SU-DHL-6 (cell line): Measurements from ENCODE around the gene ZNF516.

Experiments used
- H2AFZ ChIP-seq: fragments of 200-600 bp; sonication (generic); 2 replicates; pipeline ENCODE4 v1.6.1; 2014; ENCODE audit warnings: low read depth, mild to moderate bottlenecking, moderate library complexity, mixed read lengths, antibody characterized with exemption, low read length; ENCODE audit not compliant: severe bottlenecking
- H3F3A ChIP-seq: fragments of 200-600 bp; shearing (Covaris generic); 2 replicates; pipeline ENCODE4 v1.6.0; 2016; ENCODE audit warnings: antibody characterized with exemption, mild to moderate bottlenecking; ENCODE audit not compliant: insufficient read depth
- H3K27ac ChIP-seq: fragments of 200-600 bp; sonication (generic); 2 replicates; pipeline ENCODE4 v1.5.1; 2016; ENCODE audit warnings: low read depth, mild to moderate bottlenecking, low read length, moderate library complexity, mixed read lengths
- H3K27me3 ChIP-seq: fragments of 200-600 bp; sonication (generic), shearing (Covaris generic); 2 replicates; pipeline ENCODE4 v1.6.0; 2014; ENCODE audit warnings: mild to moderate bottlenecking, low read length
- H3K36me3 ChIP-seq: fragments of 200-600 bp; sonication (generic); 2 replicates; pipeline ENCODE4 v1.6.1; 2014; ENCODE audit warnings: mild to moderate bottlenecking, low read length, mixed read lengths
- H3K4me2 ChIP-seq: fragments of 300-600, 200-600 bp; shearing (Covaris generic), sonication (generic); 2 replicates; pipeline ENCODE4 v1.6.0; 2014; ENCODE audit warnings: low read length, low read depth, mild to moderate bottlenecking; ENCODE audit not compliant: poor library complexity, severe bottlenecking
- H3K4me3 ChIP-seq: fragments of 200-600 bp; sonication (generic); 2 replicates; pipeline ENCODE4 v1.5.1; 2014; ENCODE audit warnings: antibody characterized with exemption, low read length, mild to moderate bottlenecking, mixed read lengths; ENCODE audit not compliant: insufficient read depth, poor library complexity, severe bottlenecking
- H3K79me2 ChIP-seq: fragments of 200-600 bp; sonication (generic); 2 replicates; pipeline ENCODE4 v1.6.1; 2014; ENCODE audit warnings: mild to moderate bottlenecking, low read length, moderate library complexity; ENCODE audit not compliant: insufficient read depth
- H3K9ac ChIP-seq: fragments of 200-600 bp; sonication (generic); 2 replicates; pipeline ENCODE4 v1.7.0; 2014; ENCODE audit warnings: mild to moderate bottlenecking, low read length
- H3K9me2 ChIP-seq: fragments of 200-600 bp; sonication (generic); replicated peaks from 2 replicates; pipeline ENCODE4 v1.6.1; 2014; ENCODE audit warnings: low read length; ENCODE audit not compliant: insufficient read depth
- H3K9me3 ChIP-seq: fragments of 200-600 bp; sonication (generic); 2 replicates; pipeline ENCODE4 v1.6.1; 2014; ENCODE audit warnings: low read length, mixed read lengths; ENCODE audit not compliant: insufficient read depth
- H4K20me1 ChIP-seq: fragments of 200-600 bp; sonication (generic); 2 replicates; pipeline ENCODE4 v1.6.1; 2014; ENCODE audit warnings: low read depth, mild to moderate bottlenecking, antibody characterized with exemption, low read length, moderate library complexity, mixed read lengths
- EZH2phosphoT487 ChIP-seq: fragments of 200-600 bp; sonication (generic), shearing (Covaris generic); conservative IDR thresholded peaks from 2 replicates; pipeline ENCODE4 v1.6.1; 2018; ENCODE audit warnings: mild to moderate bottlenecking, antibody characterized with exemption, low read length, moderate library complexity, mixed read lengths
- TF ChIP-seq, protein P1 (sequence below): fragments of 200-600 bp; sonication (generic); IDR thresholded peaks from one replicate; pipeline ENCODE4 v1.5.1; 2017; ENCODE audit warnings: antibody characterized with exemption, mild to moderate bottlenecking, low read length, moderate library complexity; ENCODE audit not compliant: insufficient read depth, poor library complexity, severe bottlenecking

ZNF516 gene

GRCh38 chr18:76494231-76495005 is 624 bp downstream of the ZNF516 start:
- Histone ChIP-seq H3K9me3 (no peaks in the 10 kb centered on the region), H3K79me2 (peaks cover 27% of the 10 kb centered on the region), H3K27me3 (no peaks in the 10 kb centered on the region), H3K4me3 (peak overlapping the region; percentile 72), H4K20me1 (peaks cover 13% of the 10 kb centered on the region), H3K9me2 (no peaks in the 10 kb centered on the region), H3K27ac (peak overlapping the region; percentile 88), H3K4me2 (peak overlapping the region; percentile 97), H3K9ac (peak overlapping the region; percentile 74), H3K36me3 (no peaks in the 10 kb centered on the region), H3F3A (peaks cover 54% of the 10 kb centered on the region), H2AFZ (peak overlapping the region; percentile 35)
- TF ChIP-seq, protein P1, sequence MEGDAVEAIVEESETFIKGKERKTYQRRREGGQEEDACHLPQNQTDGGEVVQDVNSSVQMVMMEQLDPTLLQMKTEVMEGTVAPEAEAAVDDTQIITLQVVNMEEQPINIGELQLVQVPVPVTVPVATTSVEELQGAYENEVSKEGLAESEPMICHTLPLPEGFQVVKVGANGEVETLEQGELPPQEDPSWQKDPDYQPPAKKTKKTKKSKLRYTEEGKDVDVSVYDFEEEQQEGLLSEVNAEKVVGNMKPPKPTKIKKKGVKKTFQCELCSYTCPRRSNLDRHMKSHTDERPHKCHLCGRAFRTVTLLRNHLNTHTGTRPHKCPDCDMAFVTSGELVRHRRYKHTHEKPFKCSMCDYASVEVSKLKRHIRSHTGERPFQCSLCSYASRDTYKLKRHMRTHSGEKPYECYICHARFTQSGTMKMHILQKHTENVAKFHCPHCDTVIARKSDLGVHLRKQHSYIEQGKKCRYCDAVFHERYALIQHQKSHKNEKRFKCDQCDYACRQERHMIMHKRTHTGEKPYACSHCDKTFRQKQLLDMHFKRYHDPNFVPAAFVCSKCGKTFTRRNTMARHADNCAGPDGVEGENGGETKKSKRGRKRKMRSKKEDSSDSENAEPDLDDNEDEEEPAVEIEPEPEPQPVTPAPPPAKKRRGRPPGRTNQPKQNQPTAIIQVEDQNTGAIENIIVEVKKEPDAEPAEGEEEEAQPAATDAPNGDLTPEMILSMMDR, result no peak
- no peak for TF ChIP-seq EZH2phosphoT487

DNA sequence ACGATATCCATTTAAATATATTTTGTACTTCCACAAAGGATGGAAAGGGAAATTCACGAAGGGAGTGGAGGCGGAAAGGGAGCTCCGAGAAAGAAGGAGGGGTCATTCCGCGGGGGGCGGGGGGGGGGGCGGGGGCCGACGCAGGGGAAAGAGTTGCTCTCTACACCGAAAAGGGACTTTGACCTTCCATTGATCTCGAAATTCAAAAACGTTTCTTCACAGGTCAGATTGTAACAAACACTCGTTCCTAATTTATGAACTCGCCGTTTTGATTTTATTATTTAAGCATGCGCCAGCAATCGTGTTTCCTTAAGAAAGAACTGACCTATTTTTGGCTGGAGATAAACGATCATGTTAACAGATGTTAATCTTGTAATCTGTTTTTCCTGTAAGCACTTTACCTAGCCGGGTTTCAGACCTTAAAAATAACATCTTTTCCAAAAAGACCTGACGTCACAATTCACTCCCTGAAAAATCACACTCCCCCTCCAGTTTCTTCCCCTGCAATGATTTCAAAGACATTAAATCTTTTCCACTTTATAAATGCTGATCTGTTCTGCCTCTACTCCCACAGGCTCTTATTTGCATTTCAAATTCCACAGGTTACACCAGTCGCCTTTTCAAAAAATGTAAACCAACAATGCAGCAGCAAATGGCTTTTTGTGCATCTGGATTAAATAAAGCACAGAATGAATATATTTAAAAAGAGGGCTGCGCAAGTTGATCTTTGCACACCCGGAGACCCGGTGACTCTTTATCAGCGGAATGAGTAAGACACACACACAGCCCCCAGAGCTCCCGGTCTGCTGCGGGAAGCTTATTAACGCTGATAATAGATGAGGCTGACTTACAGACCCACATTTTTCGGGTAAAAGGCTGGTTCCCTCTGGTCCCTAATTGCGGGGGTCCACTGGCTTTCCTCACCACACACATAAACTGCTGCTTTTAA is 1.6 kb downstream of the ZNF516 start:
- peak overlapping the region; percentile 74 for H3K9ac ChIP-seq
- peak overlapping the region; percentile 72 for H3K4me3 ChIP-seq
- TF ChIP-seq, protein P1, result no peak
- no peak for TF ChIP-seq EZH2phosphoT487
- no peaks in the 10 kb centered on the region for H3K27me3 ChIP-seq
- peaks cover 45% of the 10 kb centered on the region for H3F3A ChIP-seq
- H3K4me2 ChIP-seq, result peak overlapping the region; percentile 97
- H3K79me2 ChIP-seq, result peaks cover 36% of the 10 kb centered on the region
- peak overlapping the region; percentile 88 for H3K27ac ChIP-seq
- peak overlapping the region; percentile 43 for H2AFZ ChIP-seq
- no peaks in the 10 kb centered on the region for H3K9me3 ChIP-seq
- H3K36me3 ChIP-seq, result no peaks in the 10 kb centered on the region
- peaks cover 22% of the 10 kb centered on the region for H4K20me1 ChIP-seq
- no peaks in the 10 kb centered on the region for H3K9me2 ChIP-seq

GRCh38 chr18:76492669-76493212 is 2.3 kb downstream of the ZNF516 start:
- Histone ChIP-seq H3K4me2 (peak overlapping the region; percentile 97), H4K20me1 (peaks cover 29% of the 10 kb centered on the region), H3K4me3 (peak overlapping the region; percentile 72), H3K36me3 (no peaks in the 10 kb centered on the region), H3K9me2 (no peaks in the 10 kb centered on the region), H3K27ac (peak overlapping the region; percentile 88), H3K27me3 (no peaks in the 10 kb centered on the region), H2AFZ (peak overlapping the region; percentile 43), H3K79me2 (peaks cover 44% of the 10 kb centered on the region), H3K9me3 (no peaks in the 10 kb centered on the region), H3F3A (peaks cover 37% of the 10 kb centered on the region), H3K9ac (peak overlapping the region; percentile 74)
- no peak for TF ChIP-seq EZH2phosphoT487
- TF ChIP-seq, protein P1, result no peak
